ENCODE measurements around the gene SIK3. TPM values are rescaled to one million over a fixed set of nuclear protein-coding genes. Genes with fewer than 3 reads are reported as not detected.
A peak's percentile ranks its signal among the peaks of the same experiment; 100 is the strongest.

Gene SIK3
- total RNA-seq, 2 experiments from 2014 or later: 44.7 to 45.8 TPM

- H3K36me3 Mint-ChIP-seq: peaks cover 21% of the 10 kb centered on the region
- H3K27me3 Mint-ChIP-seq: no peaks in the 10 kb centered on the region
- H3K9me3 Mint-ChIP-seq: peaks cover 4% of the 10 kb centered on the region
- DNase-seq (no peak), ATAC-seq (ENCODE audit: low read depth) (no peak)
- H3K4me3 Mint-ChIP-seq: no peak overlapping the region
- POLR2A ChIA-PET: no interaction called here
- peaks cover 3% of the 10 kb centered on the region for H3K4me1 Mint-ChIP-seq
- H3K27ac Mint-ChIP-seq: no peak overlapping the region
Measured at GRCh38 chr11:116903090-116903489, 195.1 kb downstream of the SIK3 start.

GRCh38 chr11:116901964-116902688, 196.1 kb downstream of the SIK3 start:
- H3K36me3 Mint-ChIP-seq: peaks cover 21% of the 10 kb centered on the region
- DNase-seq (no peak), ATAC-seq (ENCODE audit: low read depth) (no peak)
- H3K9me3 Mint-ChIP-seq: peaks cover 4% of the 10 kb centered on the region
- no peak overlapping the region for H3K27ac Mint-ChIP-seq
- POLR2A ChIA-PET: no interaction called here
- no peaks in the 10 kb centered on the region for H3K27me3 Mint-ChIP-seq
- H3K4me1 Mint-ChIP-seq: peaks cover 3% of the 10 kb centered on the region
- H3K4me3 Mint-ChIP-seq: no peak overlapping the region

GRCh38 chr11:116901211-116901610, 197.0 kb downstream of the SIK3 start:
- no peak overlapping the region for H3K27ac Mint-ChIP-seq
- peaks cover 3% of the 10 kb centered on the region for H3K4me1 Mint-ChIP-seq
- POLR2A ChIA-PET: no interaction called here
- H3K36me3 Mint-ChIP-seq: peaks cover 21% of the 10 kb centered on the region
- no peak overlapping the region for H3K4me3 Mint-ChIP-seq
- H3K9me3 Mint-ChIP-seq: peaks cover 4% of the 10 kb centered on the region
- H3K27me3 Mint-ChIP-seq: no peaks in the 10 kb centered on the region
- DNase-seq (no peak), ATAC-seq (ENCODE audit: low read depth) (no peak)

- DNase-seq (no peak), ATAC-seq (ENCODE audit: low read depth) (no peak)
- Mint-ChIP-seq H3K4me3 (no peak overlapping the region), H3K4me1 (peaks cover 5% of the 10 kb centered on the region), H3K36me3 (peaks cover 19% of the 10 kb centered on the region), H3K27me3 (no peaks in the 10 kb centered on the region), H3K27ac (no peak overlapping the region), H3K9me3 (peaks cover 4% of the 10 kb centered on the region)
- POLR2A ChIA-PET: no interaction called here
Measured at GRCh38 chr11:116896211-116896610, 202.0 kb downstream of the SIK3 start.

- H3K36me3 Mint-ChIP-seq: peaks cover 21% of the 10 kb centered on the region
- no peak overlapping the region for H3K27ac Mint-ChIP-seq
- H3K9me3 Mint-ChIP-seq: peaks cover 3% of the 10 kb centered on the region
- ATAC-seq (ENCODE audit: low read depth) (no peak), DNase-seq (no peak)
- H3K4me3 Mint-ChIP-seq: no peak overlapping the region
- H3K4me1 Mint-ChIP-seq: peaks cover 9% of the 10 kb centered on the region
- no peaks in the 10 kb centered on the region for H3K27me3 Mint-ChIP-seq
- POLR2A ChIA-PET: no interaction called here
Measured at GRCh38 chr11:116895048-116895757, 203.0 kb downstream of the SIK3 start.

GRCh38 chr11:116893906-116894305, 204.3 kb downstream of the SIK3 start:
- H3K27me3 Mint-ChIP-seq: no peaks in the 10 kb centered on the region
- no peak overlapping the region for H3K27ac Mint-ChIP-seq
- DNase-seq (no peak), ATAC-seq (ENCODE audit: low read depth) (no peak)
- H3K4me3 Mint-ChIP-seq: no peak overlapping the region
- H3K9me3 Mint-ChIP-seq: no peaks in the 10 kb centered on the region
- POLR2A ChIA-PET: no interaction called here
- H3K36me3 Mint-ChIP-seq: peaks cover 16% of the 10 kb centered on the region
- H3K4me1 Mint-ChIP-seq: peaks cover 15% of the 10 kb centered on the region

GRCh38 chr11:116893437-116893836, 204.8 kb downstream of the SIK3 start:
- no peak overlapping the region for H3K4me3 Mint-ChIP-seq
- DNase-seq (no peak), ATAC-seq (ENCODE audit: low read depth) (no peak)
- H3K27me3 Mint-ChIP-seq: no peaks in the 10 kb centered on the region
- H3K4me1 Mint-ChIP-seq: peaks cover 17% of the 10 kb centered on the region
- no peaks in the 10 kb centered on the region for H3K9me3 Mint-ChIP-seq
- H3K27ac Mint-ChIP-seq: peak overlapping the region; percentile 42
- H3K36me3 Mint-ChIP-seq: peaks cover 16% of the 10 kb centered on the region
- POLR2A ChIA-PET: no interaction called here

- Mint-ChIP-seq H3K9me3 (no peaks in the 10 kb centered on the region), H3K4me1 (peaks cover 17% of the 10 kb centered on the region), H3K4me3 (no peak overlapping the region), H3K27me3 (no peaks in the 10 kb centered on the region), H3K36me3 (peaks cover 17% of the 10 kb centered on the region), H3K27ac (no peak overlapping the region)
- POLR2A ChIA-PET: no interaction called here
- ATAC-seq (ENCODE audit: low read depth) (no peak), DNase-seq (no peak)
Measured at GRCh38 chr11:116892374-116892773, 205.9 kb downstream of the SIK3 start.

GRCh38 chr11:116891746-116892145, 206.5 kb downstream of the SIK3 start:
- Mint-ChIP-seq H3K4me3 (no peak overlapping the region), H3K27ac (no peak overlapping the region), H3K36me3 (peaks cover 17% of the 10 kb centered on the region), H3K4me1 (peaks cover 17% of the 10 kb centered on the region), H3K27me3 (no peaks in the 10 kb centered on the region), H3K9me3 (no peaks in the 10 kb centered on the region)
- POLR2A ChIA-PET: no interaction called here
- DNase-seq (no peak), ATAC-seq (ENCODE audit: low read depth) (no peak)

GRCh38 chr11:116890607-116891006, 207.6 kb downstream of the SIK3 start:
- Mint-ChIP-seq H3K9me3 (no peaks in the 10 kb centered on the region), H3K27me3 (no peaks in the 10 kb centered on the region), H3K4me3 (no peak overlapping the region), H3K4me1 (peaks cover 17% of the 10 kb centered on the region), H3K36me3 (peaks cover 17% of the 10 kb centered on the region), H3K27ac (peak overlapping the region; percentile 83)
- DNase-seq: no peak
- ATAC-seq (ENCODE audit: low read depth): no peak
- POLR2A ChIA-PET: interaction anchor here (1.2 kb wide), 1 partner anchor 35 kb away, joined by 3 read pairs; no protein-coding TSS in a partner anchor

- Mint-ChIP-seq H3K27me3 (no peaks in the 10 kb centered on the region), H3K36me3 (peaks cover 15% of the 10 kb centered on the region), H3K27ac (peak overlapping the region; percentile 83), H3K4me3 (peak overlapping the region; percentile 15), H3K9me3 (no peaks in the 10 kb centered on the region), H3K4me1 (peaks cover 16% of the 10 kb centered on the region)
- DNase-seq (no peak), ATAC-seq (ENCODE audit: low read depth) (peak; percentile 94)
- POLR2A ChIA-PET: interaction anchor here (1.2 kb wide), 1 partner anchor 36 kb away, joined by 3 read pairs; no protein-coding TSS in a partner anchor
Measured at GRCh38 chr11:116890193-116890592, 208.0 kb downstream of the SIK3 start.

GRCh38 chr11:116888884-116889549, 209.2 kb downstream of the SIK3 start:
- POLR2A ChIA-PET: interaction anchor here (0.8 to 1.3 kb wide), 2 partner anchors 40 to 210 kb away, joined by 3 to 7 read pairs; partner anchors contain the start of gene SIK3
- ATAC-seq (ENCODE audit: low read depth) (no peak), DNase-seq (no peak)
- no peak overlapping the region for H3K4me3 Mint-ChIP-seq
- H3K4me1 Mint-ChIP-seq: peaks cover 13% of the 10 kb centered on the region
- no peaks in the 10 kb centered on the region for H3K9me3 Mint-ChIP-seq
- peaks cover 12% of the 10 kb centered on the region for H3K36me3 Mint-ChIP-seq
- H3K27me3 Mint-ChIP-seq: no peaks in the 10 kb centered on the region
- H3K27ac Mint-ChIP-seq: no peak overlapping the region

- peaks cover 12% of the 10 kb centered on the region for H3K36me3 Mint-ChIP-seq
- ATAC-seq (ENCODE audit: low read depth): no peak
- no peaks in the 10 kb centered on the region for H3K27me3 Mint-ChIP-seq
- H3K4me3 Mint-ChIP-seq: no peak overlapping the region
- DNase-seq: no peak
- POLR2A ChIA-PET: no interaction called here
- no peaks in the 10 kb centered on the region for H3K9me3 Mint-ChIP-seq
- peaks cover 13% of the 10 kb centered on the region for H3K4me1 Mint-ChIP-seq
- H3K27ac Mint-ChIP-seq: no peak overlapping the region
Measured at GRCh38 chr11:116888024-116888423, 210.2 kb downstream of the SIK3 start.
